ENCODE data around the gene REEP1.

Gene REEP1

GRCh38 chr2:86358957-86359356, 21.5 kb upstream of the REEP1 start:
- Histone ChIP-seq H2AFZ (ENCODE audit: low read depth, low read length, severe bottlenecking) (peak overlapping the region; percentile 38), H3K27me3 (ENCODE audit: low read length) (no peaks in the 10 kb centered on the region; the same call in 1 of the 2 replicates), H4K20me1 (ENCODE audit: low read depth, low read length) (no peaks in the 10 kb centered on the region), H3K36me3 (ENCODE audit: low read length) (no peaks in the 10 kb centered on the region), H3K4me3 (ENCODE audit: insufficient read depth, low read length, poor library complexity, severe bottlenecking) (no peak overlapping the region), H3K79me2 (ENCODE audit: insufficient read depth, low read length) (no peaks in the 10 kb centered on the region), H3K9me2 (replicated peaks; ENCODE audit: insufficient read depth, low read length) (no peaks in the 10 kb centered on the region), H3K9ac (ENCODE audit: low read length) (no peak overlapping the region), H3K27ac (ENCODE audit: low read depth, low read length) (no peak overlapping the region), H3K4me2 (ENCODE audit: low read depth, low read length, poor library complexity, severe bottlenecking) (peak overlapping the region; percentile 16), H3F3A (ENCODE audit: insufficient read depth) (no peaks in the 10 kb centered on the region), H3K9me3 (ENCODE audit: insufficient read depth, low read length) (no peaks in the 10 kb centered on the region)
- TF ChIP-seq CTCF (IDR thresholded peaks at IDR 0.05; ENCODE audit: insufficient read depth, low read length, poor library complexity, severe bottlenecking) (no peak), EZH2phosphoT487 (conservative IDR thresholded peaks at IDR 0.05; ENCODE audit: low read length) (no peak)

- TF ChIP-seq CTCF (IDR thresholded peaks at IDR 0.05; ENCODE audit: insufficient read depth, low read length, poor library complexity, severe bottlenecking), result no peak
- no peak for TF ChIP-seq EZH2phosphoT487 (conservative IDR thresholded peaks at IDR 0.05; ENCODE audit: low read length)
- Histone ChIP-seq H3K4me2 (ENCODE audit: low read depth, low read length, poor library complexity, severe bottlenecking) (no peak overlapping the region), H3K36me3 (ENCODE audit: low read length) (no peaks in the 10 kb centered on the region), H4K20me1 (ENCODE audit: low read depth, low read length) (no peaks in the 10 kb centered on the region), H3K9me3 (ENCODE audit: insufficient read depth, low read length) (no peaks in the 10 kb centered on the region), H3K79me2 (ENCODE audit: insufficient read depth, low read length) (no peaks in the 10 kb centered on the region), H3K4me3 (ENCODE audit: insufficient read depth, low read length, poor library complexity, severe bottlenecking) (no peak overlapping the region), H2AFZ (ENCODE audit: low read depth, low read length, severe bottlenecking) (no peak overlapping the region), H3K27ac (ENCODE audit: low read depth, low read length) (no peak overlapping the region), H3F3A (ENCODE audit: insufficient read depth) (no peaks in the 10 kb centered on the region), H3K27me3 (ENCODE audit: low read length) (no peaks in the 10 kb centered on the region; the same call in 1 of the 2 replicates), H3K9me2 (replicated peaks; ENCODE audit: insufficient read depth, low read length) (no peaks in the 10 kb centered on the region), H3K9ac (ENCODE audit: low read length) (no peak overlapping the region)
These were observed 20.1 kb upstream of the REEP1 start for GRCh38 chr2:86357392-86357963.

GRCh38 chr2:86352727-86353221, 15.3 kb upstream of the REEP1 start:
- H3F3A ChIP-seq (ENCODE audit: insufficient read depth), result no peaks in the 10 kb centered on the region
- H4K20me1 ChIP-seq (ENCODE audit: low read depth, low read length), result no peaks in the 10 kb centered on the region
- no peaks in the 10 kb centered on the region for H3K36me3 ChIP-seq (ENCODE audit: low read length)
- no peak overlapping the region for H3K27ac ChIP-seq (ENCODE audit: low read depth, low read length)
- H3K79me2 ChIP-seq (ENCODE audit: insufficient read depth, low read length), result no peaks in the 10 kb centered on the region
- H3K4me3 ChIP-seq (ENCODE audit: insufficient read depth, low read length, poor library complexity, severe bottlenecking), result no peak overlapping the region
- H3K27me3 ChIP-seq (ENCODE audit: low read length), result no peaks in the 10 kb centered on the region; the same call in 1 of the 2 replicates
- H2AFZ ChIP-seq (ENCODE audit: low read depth, low read length, severe bottlenecking), result no peak overlapping the region
- no peak overlapping the region for H3K4me2 ChIP-seq (ENCODE audit: low read depth, low read length, poor library complexity, severe bottlenecking)
- no peak for TF ChIP-seq EZH2phosphoT487 (conservative IDR thresholded peaks at IDR 0.05; ENCODE audit: low read length)
- TF ChIP-seq CTCF (IDR thresholded peaks at IDR 0.05; ENCODE audit: insufficient read depth, low read length, poor library complexity, severe bottlenecking), result no peak
- no peak overlapping the region for H3K9ac ChIP-seq (ENCODE audit: low read length)
- no peaks in the 10 kb centered on the region for H3K9me3 ChIP-seq (ENCODE audit: insufficient read depth, low read length)
- no peaks in the 10 kb centered on the region for H3K9me2 ChIP-seq (replicated peaks; ENCODE audit: insufficient read depth, low read length)
